Epithelial cell of esophagus (primary cell): ENCODE data around the gene PRICKLE4.
"Not testable (repeated sequence)": the region's sequence is repeated elsewhere in the genome, so short reads cannot be mapped to it uniquely, and the experiment has no call there.

Experiments used
- DNase-seq: peaks from one replicate; pipeline ENCODE4 v3.0.0; 2010; ENCODE audit warnings: low read depth
- H3K4me3 ChIP-seq: 2 replicates; pipeline ENCODE4 v1.5.1; 2011; ENCODE audit warnings: mild to moderate bottlenecking, low read length, control low read depth
- TF ChIP-seq, protein P1 (sequence below): IDR thresholded peaks from 2 replicates; pipeline ENCODE4 v1.5.1; 2011; ENCODE audit warnings: low read depth, mild to moderate bottlenecking, low read length, control low read depth, inconsistent platforms; ENCODE audit not compliant: insufficient read depth; ENCODE audit errors: missing control alignments

PRICKLE4 gene

DNA sequence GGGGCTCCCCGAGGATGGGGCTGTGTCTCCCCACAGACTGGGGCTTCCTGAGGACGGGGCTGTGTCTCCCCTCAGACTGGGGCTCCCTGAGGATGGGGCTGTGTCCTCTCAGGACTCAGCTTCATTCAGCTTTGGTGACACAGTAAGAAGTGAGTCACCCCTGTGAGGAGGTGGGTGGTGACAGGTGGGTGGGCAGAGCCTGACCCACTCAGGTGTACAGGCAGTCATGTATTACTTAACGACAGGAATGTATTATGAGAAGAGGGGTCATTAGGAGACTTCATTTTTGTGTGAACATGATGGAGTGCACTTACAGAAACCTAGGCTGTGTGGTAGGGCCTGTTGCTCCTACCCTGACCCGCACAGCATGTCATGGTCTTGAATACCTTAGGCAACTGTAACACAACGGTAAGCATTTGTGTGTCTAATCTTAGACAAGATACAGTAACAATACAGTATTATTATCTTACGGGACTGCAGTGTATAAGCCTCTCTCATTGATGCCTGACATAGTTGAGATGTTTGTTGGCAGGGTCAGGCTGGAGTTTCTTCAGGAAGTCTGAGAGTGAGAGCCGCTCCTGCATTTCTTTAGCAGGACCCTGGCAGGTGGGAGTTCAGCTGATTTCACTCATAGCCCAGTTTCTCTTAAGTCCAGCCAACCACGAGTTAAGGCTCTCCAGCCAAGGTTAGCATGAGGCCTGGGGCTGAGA is 22.5 kb upstream of the PRICKLE4 start:
- TF ChIP-seq, protein P1, sequence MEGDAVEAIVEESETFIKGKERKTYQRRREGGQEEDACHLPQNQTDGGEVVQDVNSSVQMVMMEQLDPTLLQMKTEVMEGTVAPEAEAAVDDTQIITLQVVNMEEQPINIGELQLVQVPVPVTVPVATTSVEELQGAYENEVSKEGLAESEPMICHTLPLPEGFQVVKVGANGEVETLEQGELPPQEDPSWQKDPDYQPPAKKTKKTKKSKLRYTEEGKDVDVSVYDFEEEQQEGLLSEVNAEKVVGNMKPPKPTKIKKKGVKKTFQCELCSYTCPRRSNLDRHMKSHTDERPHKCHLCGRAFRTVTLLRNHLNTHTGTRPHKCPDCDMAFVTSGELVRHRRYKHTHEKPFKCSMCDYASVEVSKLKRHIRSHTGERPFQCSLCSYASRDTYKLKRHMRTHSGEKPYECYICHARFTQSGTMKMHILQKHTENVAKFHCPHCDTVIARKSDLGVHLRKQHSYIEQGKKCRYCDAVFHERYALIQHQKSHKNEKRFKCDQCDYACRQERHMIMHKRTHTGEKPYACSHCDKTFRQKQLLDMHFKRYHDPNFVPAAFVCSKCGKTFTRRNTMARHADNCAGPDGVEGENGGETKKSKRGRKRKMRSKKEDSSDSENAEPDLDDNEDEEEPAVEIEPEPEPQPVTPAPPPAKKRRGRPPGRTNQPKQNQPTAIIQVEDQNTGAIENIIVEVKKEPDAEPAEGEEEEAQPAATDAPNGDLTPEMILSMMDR, result no peak
- no peak overlapping the region for H3K4me3 ChIP-seq
- no peak for DNase-seq

DNA sequence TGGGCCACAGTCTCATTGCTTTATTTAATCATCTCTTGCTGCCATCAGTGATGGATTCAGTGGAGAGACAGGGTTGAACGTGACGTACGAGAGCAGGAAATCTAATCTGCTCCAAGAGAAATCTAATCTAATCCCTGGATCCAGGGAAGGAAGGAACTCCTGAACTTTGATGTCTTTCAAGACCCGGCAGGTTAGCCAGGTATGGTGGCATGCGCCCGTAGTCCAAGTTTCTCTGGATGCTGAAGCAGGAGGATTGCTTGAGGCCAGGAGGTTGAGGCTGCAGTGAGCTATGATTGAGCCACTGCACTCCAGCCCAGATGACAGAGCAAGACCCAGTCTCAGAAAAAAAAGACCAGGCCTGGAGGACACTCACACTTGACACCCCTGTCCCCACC is 21.9 kb upstream of the PRICKLE4 start:
- H3K4me3 ChIP-seq, result no peak overlapping the region
- TF ChIP-seq, protein P1, result no peak
- DNase-seq, result no peak

DNA sequence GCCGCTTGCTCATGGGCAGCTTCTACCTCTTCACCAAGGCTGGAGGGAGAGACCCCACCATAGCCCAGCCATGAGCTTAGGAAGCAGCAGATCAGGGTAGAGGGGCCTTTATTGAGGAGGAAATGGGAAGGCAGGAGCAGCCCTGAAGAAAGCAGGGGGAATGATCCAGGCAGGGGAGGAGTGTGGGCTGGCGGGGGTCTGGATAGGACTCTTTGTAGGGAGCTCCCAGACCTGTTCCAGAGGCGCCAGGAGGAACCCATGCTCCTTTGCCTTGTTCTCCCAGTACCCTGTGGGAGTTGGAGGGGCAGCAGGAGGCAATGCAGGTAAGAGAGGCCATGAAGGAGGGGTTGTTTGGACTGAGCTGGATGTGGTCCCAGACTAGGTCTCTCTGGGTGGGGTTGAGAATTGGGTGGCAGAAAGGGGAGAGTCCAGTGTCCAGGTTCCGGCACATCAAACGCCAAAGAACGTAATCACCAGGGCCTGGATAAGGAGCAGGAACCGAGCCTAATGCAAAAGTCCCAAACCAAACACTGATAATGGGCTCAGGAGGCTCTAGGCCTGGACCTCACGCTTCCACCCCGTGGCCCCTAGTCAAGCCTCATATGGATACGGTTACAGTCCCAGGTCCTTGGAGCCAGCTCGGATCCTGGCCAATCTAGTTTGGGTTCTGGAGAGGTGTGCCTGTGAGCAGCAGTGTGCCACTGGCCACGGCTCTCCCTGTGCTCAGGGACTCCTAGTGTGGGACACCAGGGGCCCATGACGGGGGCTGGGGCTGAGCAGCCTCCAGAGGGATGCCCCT is 21.3 kb upstream of the PRICKLE4 start:
- no peak for DNase-seq
- H3K4me3 ChIP-seq, result no peak overlapping the region
- TF ChIP-seq, protein P1, result no peak

DNA sequence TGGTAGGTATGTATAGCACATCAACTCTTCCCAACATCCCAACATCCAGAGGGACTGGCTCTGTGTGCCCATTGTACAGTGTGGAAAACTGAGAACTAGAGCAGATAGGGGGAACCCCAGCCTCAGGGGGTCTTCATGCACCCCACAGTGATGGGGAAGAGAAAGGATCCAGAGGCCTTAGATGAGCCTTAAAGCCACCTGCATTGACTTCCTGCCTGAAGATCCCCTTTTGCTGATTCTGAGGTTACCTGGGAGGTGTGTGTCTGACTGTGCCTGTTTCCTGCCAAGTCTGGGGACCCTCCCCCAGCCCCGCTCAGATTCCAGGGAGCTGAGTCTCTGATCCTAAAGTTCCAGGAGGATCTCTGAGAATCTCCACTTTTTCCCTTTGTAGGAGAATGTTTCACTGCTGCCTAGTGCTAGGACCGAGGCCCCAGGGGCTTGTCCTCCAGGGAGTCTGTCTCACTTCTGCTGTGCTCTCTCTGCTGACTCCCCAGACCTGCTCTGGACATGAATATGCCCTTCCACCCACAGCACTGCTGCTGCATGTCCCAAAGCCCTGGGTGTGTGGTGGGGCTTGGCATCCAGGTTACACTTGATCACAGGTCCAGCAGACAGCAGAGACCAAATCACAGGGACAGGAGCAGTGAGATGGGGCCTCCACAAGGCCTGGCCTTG is 20.5 kb upstream of the PRICKLE4 start:
- DNase-seq, result no peak
- TF ChIP-seq, protein P1, result no peak
- no peak overlapping the region for H3K4me3 ChIP-seq

DNA sequence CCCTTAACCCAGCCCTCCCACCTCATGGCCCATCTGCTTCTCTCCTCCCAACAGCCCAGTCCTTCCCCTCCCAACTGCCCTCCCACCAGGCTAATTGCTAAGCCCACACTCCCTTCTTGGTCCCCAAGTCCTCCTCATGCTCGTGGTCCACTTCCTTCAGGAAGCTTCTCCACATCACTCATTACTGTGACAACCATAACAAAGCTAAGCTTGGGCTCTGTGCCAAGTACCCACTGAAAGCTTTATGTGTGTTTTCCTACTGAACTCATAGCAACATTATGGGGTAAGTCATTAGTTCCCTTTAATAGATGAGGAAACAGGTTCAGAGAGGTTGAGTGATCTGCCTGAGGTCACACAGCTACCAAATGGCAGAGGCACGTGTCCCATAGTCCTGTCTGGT is 17.1 kb upstream of the PRICKLE4 start:
- no peak overlapping the region for H3K4me3 ChIP-seq
- TF ChIP-seq, protein P1, result no peak
- DNase-seq, result no peak

DNA sequence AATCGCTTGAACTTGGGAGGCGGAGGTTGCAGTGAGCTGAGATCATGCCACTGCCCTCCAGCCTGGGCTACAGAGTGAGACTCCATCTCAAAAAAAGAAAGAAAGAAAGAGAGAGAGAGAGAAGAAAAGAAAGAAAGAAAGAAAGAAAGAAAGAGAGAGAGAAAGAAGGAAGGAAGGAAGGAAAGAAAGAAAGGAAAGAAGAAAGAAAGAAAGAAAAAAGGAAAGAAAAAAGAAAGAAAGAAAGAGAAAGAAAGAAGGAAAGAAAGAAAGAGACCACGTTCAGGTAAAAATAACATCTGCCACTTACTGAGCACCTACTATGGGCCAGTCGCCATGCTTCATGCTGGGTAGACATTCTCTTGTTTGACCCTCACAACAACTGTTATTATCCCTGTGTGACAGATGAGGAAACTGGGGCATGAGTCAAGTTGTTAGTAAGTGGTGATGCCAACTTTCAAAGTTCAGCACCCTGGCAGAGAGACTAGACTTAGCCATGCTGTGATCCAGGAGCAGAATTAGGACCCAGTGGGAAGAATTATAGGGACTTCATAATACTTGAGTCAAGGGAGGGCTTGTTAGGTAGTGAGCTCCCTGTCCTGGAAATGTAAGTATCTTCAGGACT is 14.4 kb upstream of the PRICKLE4 start:
- peak; percentile 61 for DNase-seq
- H3K4me3 ChIP-seq, result not testable (repeated sequence)
